Hematopoietic multipotent progenitor cell treated with erythropoietin and hydrocortisone succinate and interleukin-3 and kit ligand, for 17 days (in vitro differentiated cells): ENCODE results near the gene AUH.
"Not testable (repeated sequence)": the region's sequence is repeated elsewhere in the genome, so short reads cannot be mapped to it uniquely, and the experiment has no call there.

Experiments
- DNase-seq: peaks from one replicate; pipeline ENCODE4 v3.0.0-alpha.2; 2015; ENCODE audit warnings: low spot score

The AUH gene

GRCh38 chr9:91378695-91379127 lies 17.0 kb upstream of the AUH start:
- DNase-seq, result no peak

GRCh38 chr9:91378054-91378453 lies 16.3 kb upstream of the AUH start:
- DNase-seq, result not testable (repeated sequence)

GRCh38 chr9:91376239-91376638 lies 14.5 kb upstream of the AUH start:
- no peak for DNase-seq

GRCh38 chr9:91374939-91375338 lies 13.2 kb upstream of the AUH start:
- no peak for DNase-seq

- DNase-seq, result no peak
These were observed 10.2 kb upstream of the AUH start for GRCh38 chr9:91371894-91372293.

- not testable (repeated sequence) for DNase-seq
These were observed 8.3 kb upstream of the AUH start for GRCh38 chr9:91370006-91370405.

GRCh38 chr9:91364702-91365101 lies 3.0 kb upstream of the AUH start:
- no peak for DNase-seq

- no peak for DNase-seq
These were observed 2.3 kb upstream of the AUH start for GRCh38 chr9:91364005-91364404.

GRCh38 chr9:91362051-91362611 lies 413 bp upstream of the AUH start:
- no peak for DNase-seq

GRCh38 chr9:91360551-91361290 lies 997 bp downstream of the AUH start:
- peak; percentile 17 for DNase-seq

- DNase-seq, result no peak
These were observed 1.8 kb downstream of the AUH start for GRCh38 chr9:91359734-91360470.

- DNase-seq, result no peak
These were observed 2.6 kb downstream of the AUH start for GRCh38 chr9:91359083-91359482.

- DNase-seq, result no peak
These were observed 6.8 kb downstream of the AUH start for GRCh38 chr9:91354881-91355280.

GRCh38 chr9:91349115-91349555 lies 12.6 kb downstream of the AUH start:
- no peak for DNase-seq

GRCh38 chr9:91348191-91348807 lies 13.4 kb downstream of the AUH start:
- no peak for DNase-seq

GRCh38 chr9:91347377-91347776 lies 14.3 kb downstream of the AUH start:
- DNase-seq, result no peak

GRCh38 chr9:91346644-91347043 lies 15.1 kb downstream of the AUH start:
- DNase-seq, result no peak

- DNase-seq, result no peak
These were observed 15.7 kb downstream of the AUH start for GRCh38 chr9:91345978-91346377.

- DNase-seq, result no peak
These were observed 19.1 kb downstream of the AUH start for GRCh38 chr9:91342575-91342974.

GRCh38 chr9:91341749-91342148 lies 20.0 kb downstream of the AUH start:
- DNase-seq, result no peak

GRCh38 chr9:91341258-91341746 lies 20.4 kb downstream of the AUH start:
- no peak for DNase-seq

- DNase-seq, result no peak
These were observed 21.2 kb downstream of the AUH start for GRCh38 chr9:91340395-91340967.
